ENCODE results near the gene LY6G5B.

GRCh38 chr6:31669676-31670075, at the start of gene LY6G5B:
- TF ChIP-seq, protein P1, sequence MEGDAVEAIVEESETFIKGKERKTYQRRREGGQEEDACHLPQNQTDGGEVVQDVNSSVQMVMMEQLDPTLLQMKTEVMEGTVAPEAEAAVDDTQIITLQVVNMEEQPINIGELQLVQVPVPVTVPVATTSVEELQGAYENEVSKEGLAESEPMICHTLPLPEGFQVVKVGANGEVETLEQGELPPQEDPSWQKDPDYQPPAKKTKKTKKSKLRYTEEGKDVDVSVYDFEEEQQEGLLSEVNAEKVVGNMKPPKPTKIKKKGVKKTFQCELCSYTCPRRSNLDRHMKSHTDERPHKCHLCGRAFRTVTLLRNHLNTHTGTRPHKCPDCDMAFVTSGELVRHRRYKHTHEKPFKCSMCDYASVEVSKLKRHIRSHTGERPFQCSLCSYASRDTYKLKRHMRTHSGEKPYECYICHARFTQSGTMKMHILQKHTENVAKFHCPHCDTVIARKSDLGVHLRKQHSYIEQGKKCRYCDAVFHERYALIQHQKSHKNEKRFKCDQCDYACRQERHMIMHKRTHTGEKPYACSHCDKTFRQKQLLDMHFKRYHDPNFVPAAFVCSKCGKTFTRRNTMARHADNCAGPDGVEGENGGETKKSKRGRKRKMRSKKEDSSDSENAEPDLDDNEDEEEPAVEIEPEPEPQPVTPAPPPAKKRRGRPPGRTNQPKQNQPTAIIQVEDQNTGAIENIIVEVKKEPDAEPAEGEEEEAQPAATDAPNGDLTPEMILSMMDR (IDR thresholded peaks at IDR 0.05): no peak
- TF ChIP-seq POLR2A (IDR thresholded peaks at IDR 0.05): no peak
